Measurements from ENCODE around the gene GJA10. TPM values are rescaled to one million over a fixed set of nuclear protein-coding genes. Genes with fewer than 3 reads are reported as not detected.

GJA10 gene
- total RNA-seq, 2 donors from 2014 or later = not detected

GRCh38 chr6:89944826-89945407 is 50.6 kb downstream of the GJA10 start:
- peak overlapping the region; percentile 31 for H3K4me3 Mint-ChIP-seq
- H3K4me1 Mint-ChIP-seq = peaks cover 8% of the 10 kb centered on the region
- ATAC-seq (replicated peaks) = peak; percentile 25
- peaks cover 93% of the 10 kb centered on the region for H3K36me3 Mint-ChIP-seq (ENCODE audit: low read depth)
- no peaks in the 10 kb centered on the region for H3K9me3 Mint-ChIP-seq
- H3K27me3 Mint-ChIP-seq = no peaks in the 10 kb centered on the region
- peak overlapping the region; percentile 81 for H3K27ac Mint-ChIP-seq

Other genes with a start within 250 kb of the GJA10 start
- gene MDN1, start 74.7 kb upstream of the GJA10 start, total RNA-seq = 10 to 100 TPM; 54.0 to 66.6 TPM
- 10 to 100 TPM; 20.4 to 25.6 TPM for gene CASP8AP2, start 64.6 kb upstream of the GJA10 start, total RNA-seq

Data from activated T-helper 17 cell treated with anti-CD3 and anti-CD28 coated beads, Interleukin-2, amount 50 U/mL, for 72 hours (primary cell).